HG03139 (cell line): ENCODE data around the gene THADA.
"Not testable (repeated sequence)": the region's sequence is repeated elsewhere in the genome, so short reads cannot be mapped to it uniquely, and the experiment has no call there.

Source experiments
- ATAC-seq: cut with Tn5 transposase; IDR thresholded peaks from one replicate; pipeline ENCODE4 v1.9.1; 2021; ENCODE audit not compliant: unreplicated experiment

THADA gene

DNA sequence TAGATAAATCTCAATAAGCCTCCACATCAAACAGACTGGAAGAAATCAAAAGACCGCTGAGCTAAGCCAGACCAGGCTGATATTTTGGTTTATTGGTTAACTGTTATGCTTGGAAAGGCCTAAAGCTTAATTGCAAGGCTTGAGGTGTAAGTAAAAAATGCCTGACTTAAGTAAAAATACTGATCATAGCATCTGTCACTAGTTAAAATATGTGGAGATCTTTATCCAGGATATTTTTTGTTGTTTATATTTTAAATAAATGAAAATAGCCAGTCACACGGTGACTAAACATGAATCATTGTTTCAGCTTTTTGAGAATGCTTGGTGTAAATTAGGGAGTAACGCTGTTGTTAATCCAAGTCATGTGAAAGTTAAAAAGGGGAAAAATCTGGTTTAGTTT is 127.9 kb downstream of the THADA start:
- ATAC-seq, result no peak

DNA sequence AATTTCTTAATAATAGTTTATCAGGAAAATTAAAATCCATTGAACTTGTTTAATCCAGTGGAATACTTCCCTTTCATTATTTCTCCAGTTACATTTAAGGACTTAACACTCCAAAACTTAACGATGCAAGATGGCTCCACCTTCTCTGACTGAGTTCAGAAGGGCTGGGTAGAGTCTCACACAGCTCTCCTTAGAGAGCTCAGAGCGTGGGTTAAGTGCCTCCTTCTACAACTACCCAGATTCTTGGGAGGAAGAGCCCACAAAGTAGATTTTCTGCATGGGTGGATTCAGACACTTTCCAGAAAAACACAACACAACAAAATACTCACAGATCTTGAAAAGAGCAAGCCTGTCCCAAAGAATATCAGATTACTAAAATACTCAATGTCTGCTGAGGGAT is 130.6 kb downstream of the THADA start:
- no peak for ATAC-seq

DNA sequence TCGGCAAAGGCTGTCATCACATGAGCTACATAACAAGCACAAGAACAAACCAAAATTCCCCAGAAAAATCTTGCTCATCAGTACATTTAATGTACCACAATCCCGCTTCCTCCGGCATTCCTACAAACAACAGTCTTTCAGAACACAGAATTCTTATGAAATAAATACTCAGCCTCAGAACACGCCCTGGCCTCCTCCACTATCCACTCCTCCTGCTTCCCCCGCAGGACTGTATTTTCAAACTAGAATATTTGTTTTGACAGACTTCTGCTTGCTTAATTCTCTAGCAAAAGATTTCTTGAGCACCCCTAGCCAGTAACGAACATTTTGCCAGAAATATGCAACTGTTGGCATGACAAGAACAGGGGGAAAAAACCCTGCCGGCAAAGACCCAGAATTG is 131.2 kb downstream of the THADA start:
- no peak for ATAC-seq

DNA sequence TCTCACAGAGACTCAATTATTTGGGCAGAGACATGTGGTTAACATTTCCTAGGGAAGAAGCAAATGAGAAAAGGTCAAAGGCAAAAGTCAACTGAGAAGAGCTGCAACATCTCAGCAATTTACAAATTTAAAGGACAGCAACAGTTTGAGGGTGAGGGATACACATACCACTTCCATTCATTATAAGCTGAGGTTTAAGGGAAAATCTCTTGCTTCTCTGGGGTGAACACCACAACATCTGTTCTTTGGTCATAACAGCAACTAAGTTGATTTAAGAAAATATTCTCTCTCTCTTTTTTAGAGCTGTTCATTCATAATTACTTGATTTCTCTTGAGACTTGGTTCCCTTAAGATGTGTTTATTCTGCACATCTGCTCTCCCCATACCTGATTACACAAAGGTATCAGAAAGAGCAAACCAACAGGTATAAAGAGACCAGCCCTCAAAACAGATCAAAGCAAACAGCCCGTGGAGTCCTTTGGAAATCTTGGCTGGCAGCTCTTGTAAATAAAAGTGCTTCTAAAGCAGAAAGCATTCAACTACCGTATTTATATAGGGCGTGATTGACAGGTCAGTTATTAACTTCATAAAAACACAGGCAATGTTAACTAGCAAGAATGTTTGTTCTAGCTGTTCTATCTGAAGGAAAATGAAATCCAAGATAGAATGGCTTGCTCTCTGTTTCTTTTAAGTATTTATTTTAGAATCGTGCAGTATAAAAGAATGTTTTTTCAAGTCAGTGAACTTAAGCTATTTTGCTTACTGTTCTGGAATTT is 132.8 kb downstream of the THADA start:
- ATAC-seq, result no peak

DNA sequence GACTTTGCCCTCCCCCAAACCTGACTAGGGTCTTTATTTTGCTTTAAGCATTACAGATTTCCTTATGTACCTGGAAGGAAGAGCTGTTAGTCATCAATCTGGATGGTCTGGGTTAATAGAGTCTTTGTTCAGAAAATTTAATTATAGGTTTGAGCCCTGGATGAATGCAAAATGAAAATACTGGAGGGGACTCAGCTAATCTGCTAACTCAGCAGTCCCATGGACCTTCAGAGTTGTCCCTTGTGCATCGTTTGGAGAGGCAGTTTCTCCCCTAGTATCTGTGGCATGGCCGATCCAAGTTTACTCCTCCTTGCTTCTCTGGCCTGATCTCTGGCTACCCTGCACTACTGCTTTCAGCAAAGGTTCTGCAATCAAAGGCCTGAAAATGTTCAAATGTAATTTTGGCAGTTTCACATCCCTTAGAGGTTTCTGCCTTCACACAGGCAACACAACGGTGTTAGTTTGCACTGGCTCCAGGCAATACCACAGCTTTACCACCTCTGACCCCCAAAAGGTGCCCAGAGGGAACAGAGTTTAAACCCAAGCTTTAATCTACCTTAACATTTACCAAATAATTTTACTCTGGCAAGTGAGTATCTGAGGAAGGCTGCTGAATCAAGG is 134.3 kb downstream of the THADA start:
- ATAC-seq, result peak; percentile 62

DNA sequence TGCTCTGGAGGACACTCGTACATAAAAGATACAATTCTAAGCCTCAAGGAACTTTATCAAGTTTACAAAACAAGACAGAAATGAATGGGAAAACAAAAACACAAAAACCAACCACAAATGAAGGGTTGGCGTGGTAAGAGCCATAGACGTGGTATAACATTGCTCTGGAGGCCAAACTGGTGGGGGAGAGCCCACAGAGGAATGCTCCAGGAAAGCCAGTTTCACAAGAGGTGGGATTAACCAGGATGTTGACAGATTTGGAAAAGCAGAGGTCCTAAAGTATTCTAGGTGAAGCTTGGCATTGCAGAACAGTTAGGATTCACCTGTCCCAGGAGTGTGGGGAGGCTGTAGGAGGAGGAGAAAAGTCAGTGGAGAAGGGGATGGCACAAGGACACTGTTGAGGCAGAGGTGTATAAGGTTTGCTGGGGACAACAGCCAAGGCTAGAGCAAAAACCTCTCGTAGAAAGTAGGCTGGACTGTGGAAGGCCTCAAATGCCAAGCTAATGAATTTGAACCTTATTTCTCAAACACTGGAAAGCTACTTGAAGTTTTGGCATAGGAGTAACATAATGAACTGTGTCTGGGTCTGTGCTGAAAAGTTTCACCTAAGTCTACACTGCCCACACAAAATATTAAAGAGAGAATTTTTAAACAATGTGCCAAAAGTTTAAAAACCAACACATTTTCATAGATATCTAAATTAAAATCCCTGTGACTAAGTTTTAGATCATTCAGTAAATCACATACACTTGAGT is 135.1 kb downstream of the THADA start:
- ATAC-seq, result no peak

DNA sequence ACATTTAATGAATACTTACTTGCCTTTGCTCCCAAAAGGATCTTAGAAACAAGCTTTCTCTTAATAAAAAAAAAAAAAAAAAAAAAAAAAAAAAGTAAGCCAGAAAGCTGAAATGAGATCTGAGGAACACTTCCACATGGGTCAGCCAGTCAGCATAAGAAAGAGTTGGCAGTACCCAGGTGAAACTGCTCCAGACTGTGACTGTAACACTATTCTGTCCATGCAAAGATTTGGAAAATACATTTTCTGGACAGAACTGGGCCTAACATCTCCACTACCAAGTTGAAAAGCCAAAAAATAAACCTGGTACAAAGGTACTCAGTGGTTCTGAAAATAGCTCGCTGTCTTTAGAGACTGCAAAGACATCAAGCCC is 135.7 kb downstream of the THADA start:
- no peak for ATAC-seq

DNA sequence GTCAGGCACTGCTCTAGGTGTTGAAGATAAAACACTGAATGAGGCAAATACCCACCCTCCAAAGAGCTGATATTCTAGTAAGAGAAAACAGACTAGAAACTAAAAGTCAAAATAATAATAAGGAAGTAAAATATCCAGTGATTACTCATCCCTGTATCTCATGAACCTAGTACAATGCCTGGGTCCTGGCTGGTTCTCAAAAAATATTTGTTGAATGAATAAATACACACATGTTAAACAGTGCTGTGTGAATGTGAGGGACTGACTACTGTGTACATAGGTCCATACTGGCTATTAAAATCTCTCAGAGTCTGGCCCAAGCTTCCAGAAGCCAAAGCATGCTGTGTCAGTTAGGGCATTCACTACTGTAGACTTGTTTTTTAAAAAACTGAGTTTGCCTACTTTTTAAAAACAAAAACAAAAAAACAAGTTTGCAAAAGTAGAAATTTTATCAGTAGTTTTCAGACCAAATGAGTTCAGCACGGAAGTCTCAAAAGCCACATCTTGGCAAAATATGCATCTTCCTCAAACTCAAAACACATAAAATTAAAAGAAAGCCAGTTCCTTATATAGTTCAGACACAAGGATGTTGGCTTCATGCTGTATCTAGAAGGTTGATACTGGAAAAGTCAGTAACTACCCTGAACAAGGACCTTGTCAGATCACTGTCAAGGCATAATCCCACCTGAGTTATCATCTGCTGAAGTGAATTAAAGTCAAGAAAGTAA is 136.2 kb downstream of the THADA start:
- no peak for ATAC-seq

DNA sequence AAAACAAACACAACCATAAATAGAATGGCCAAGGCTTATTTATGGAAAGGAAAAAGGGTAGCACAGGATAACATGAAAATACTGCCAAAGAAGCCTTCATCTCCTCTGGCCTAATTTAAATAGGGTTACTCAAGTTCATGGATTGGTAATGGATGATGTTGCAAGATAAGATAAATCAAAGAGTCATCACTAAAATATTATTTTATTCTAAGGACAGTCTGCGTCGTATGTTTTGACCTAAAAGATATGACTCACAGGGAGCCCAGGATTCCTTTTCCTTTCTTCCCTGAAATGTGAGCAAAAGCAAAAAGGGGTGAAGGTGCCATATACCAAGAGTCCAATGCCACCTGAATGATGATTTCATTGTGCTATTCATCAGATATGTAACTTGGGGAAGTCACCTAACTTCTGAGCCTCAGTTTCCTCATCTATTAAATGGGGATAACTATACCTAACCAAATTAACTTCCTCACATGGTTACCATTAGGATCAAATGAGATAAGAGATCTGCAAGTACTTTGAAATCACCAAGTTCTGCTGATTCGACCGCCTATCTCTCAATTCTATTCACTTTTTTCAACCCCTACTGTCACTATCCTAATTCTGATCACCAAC is 137.7 kb downstream of the THADA start:
- no peak for ATAC-seq

DNA sequence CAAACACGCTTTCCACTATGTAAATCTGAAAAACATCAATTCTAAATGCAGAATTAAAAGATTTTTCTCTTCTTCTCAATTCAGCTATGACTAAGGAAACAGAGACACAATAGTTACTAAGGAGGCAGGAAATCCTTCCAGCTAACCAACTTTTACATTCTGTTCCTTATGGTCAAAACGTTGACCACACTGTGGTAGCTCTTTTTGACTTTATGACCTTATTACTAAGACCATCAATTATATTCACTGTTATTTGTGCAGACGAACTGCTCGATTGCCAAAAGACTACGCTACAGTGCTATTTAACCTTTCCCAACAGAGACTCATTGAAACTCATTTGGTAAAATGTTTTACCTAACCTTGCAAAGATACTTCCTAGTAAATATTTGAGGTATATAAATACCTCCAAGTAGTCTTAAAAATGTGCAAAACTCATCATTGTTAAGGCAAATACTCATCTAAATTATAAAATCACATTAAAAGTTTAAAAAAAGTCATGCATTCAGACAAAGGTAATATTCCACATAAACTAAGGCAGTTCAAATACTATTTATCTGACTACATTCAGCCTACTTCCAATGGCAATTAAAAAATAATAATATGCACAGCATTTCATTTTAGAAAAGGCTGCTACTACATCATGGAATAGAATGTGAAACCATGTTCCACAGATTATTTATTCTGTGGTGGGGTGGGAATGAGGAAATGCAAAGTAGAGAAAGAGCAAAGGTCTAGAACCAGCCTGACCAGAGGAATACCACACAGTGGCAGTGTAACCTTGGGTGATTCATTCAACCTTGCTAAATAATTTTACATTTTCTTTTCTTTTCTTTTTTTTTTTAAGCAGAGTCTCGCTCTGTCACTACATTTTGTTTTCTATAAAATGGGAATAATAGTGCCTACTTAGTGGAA is 139.9 kb downstream of the THADA start:
- no peak for ATAC-seq

DNA sequence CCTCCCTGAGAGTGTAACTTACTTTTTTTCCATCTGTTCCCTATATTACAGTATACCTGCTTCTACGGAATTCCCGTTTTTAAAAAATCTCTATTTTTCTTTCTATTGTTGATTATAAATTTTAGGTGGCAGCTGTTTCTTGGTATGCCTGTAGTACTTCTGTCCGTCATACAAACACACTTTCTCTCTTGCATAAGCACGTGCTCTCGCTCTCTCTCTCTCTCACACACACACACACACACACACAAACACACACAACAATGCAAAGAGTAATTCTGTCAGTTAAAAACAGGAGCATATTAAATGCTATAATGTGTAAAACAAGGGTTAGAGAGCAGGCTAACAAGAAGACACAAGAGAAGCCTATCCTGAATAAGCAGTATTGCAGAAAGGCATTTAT is 140.5 kb downstream of the THADA start:
- no peak for ATAC-seq

DNA sequence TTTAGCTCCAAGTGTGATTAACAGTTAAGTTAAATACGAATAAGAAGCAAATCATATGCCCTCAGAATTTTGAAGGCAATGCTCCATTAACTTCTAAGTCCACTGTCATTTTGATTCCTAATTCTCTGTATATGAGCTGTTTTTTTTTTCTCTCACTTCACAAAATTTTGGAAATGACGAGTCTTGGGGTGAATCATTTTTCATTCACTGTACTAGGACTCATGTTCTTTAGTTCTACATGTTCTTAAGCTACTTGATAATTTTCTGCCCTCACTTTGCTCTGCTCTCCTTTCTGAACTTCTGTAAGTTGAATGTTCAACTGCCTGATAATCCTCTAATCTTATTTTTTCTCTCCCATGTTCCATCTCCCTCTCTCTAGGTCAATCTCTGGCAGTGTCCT is 141.0 kb downstream of the THADA start:
- no peak for ATAC-seq

DNA sequence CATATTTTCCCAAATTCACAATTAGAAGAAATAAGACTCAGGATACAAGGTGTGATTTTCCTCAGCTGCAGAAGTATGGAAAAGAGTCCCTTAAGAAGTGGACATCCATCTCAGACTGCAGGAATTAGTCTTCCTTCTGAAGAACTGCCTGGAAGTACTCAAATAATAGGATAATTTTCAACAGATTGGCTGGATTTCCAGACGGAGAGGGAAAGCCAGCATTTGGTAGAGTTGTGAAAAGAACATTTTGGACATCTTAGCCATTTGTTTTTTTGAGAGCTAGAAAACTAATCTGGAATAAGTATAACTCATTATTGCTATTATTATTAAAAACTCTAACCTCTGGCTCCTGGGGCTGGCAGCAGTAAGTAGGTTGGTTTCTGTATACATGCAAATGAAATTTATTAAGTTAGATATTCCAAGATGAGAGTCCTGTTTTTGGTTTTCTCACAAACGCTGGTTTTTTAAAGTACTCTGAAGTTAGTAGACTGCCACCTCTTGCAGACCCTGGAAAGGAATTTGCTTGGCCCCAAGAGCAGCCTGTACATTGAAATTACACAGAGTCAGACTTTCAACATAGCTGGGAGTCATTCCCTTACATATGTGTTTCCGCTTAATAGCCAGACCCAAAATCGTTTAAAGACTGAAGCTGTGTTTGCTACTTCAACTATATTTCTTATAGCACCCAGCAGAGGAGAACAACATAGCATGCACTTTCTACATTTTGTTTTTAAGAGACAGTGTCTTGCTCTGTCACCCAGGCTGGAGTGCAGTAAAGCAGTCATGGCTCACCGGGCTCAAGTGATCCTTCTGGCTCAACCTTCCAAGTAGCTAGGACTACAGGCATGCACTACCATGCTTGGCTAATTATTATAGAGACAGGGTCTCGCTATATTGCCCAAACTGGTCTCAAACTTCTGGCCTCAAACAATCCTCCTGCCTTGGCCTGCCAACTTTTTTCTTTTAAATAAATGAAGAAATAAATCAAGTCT is 142.4 kb downstream of the THADA start:
- ATAC-seq, result no peak

DNA sequence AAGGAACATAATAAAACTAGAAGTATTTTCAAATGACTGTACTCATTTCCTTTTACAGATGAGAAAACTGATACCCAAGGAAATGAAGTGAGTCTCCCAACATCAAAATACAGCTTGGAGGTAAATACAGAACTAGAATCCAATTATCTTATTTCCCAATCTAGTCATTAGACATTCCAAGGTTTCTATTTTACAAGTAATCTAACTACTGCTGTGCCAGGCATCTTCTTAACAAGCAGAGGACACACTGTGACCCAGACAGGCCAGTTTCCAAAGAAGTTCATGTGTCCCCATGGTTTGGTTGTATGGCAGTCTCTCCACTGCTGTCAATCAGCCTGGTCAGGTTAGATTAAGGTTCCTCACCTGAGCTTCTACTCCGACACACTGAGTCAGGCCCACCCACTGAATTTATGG is 143.5 kb downstream of the THADA start:
- ATAC-seq, result no peak

DNA sequence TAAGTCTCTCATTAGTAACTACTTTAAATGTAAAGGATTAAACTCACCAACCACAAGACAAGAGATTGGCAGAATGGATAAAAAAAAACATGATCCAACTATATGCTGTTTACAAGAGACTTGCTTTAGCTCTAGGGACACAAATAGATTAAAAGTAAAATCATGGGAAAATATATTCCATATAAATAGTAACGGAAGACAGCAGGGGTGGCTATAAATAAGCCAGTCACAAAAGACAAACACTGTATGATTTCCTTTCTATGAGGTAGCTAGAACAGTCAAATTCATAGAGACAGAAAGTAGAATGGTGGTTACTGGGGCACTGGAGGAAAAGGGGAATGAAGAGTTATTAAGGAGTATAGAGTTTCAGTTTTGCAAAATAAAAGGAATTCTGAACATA is 145.2 kb downstream of the THADA start:
- ATAC-seq, result no peak

DNA sequence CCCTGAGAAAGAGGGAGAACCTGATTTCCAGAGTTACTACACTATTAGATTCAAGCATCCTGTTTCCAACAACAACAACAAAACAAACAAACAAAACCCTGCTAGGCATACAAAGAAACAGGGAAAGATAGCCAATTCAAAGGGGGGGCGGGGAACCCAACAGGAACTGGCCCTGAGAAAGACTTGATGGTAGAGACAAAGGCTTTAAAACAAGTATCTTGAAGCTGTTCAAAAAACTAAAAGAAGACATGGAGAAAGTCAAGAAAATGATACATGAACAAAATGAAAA is 147.1 kb downstream of the THADA start:
- no peak for ATAC-seq

DNA sequence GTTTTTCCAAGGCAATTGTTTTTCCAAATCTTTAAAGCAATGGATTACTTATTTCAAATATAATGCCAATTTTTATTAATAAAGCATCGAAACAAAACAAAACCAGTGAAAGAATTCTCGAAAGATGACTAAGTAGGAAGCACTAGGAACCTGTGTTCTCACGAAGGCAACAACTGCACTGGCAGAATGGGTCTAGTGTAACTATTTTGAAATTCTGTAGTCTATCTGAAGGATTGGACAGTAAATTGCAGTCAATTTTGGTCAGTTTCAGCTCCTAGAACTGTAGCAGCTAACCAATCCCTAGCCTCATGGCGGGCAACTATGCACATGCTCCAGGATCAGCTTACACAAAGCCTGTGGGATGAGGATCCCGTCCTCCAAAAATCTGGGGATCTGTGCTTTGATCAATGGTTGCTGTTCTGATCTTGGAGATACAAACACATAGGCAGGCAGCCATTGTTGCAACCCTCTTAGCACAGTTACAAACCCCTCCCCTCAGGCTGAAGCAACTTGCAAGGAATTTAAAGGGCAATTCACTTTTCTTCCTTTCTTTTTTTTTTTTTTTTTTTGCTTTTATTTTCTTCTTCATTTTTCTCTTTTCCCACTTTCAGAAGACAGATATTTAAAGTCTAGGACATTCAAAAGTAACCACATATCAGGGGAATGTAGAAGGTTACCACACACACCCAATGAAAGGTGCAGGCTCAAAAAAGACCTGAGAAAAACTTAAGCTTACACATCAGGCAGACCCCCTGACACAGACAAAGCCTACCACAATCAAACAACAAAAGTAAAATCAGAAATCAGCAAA is 147.6 kb downstream of the THADA start:
- no peak for ATAC-seq

DNA sequence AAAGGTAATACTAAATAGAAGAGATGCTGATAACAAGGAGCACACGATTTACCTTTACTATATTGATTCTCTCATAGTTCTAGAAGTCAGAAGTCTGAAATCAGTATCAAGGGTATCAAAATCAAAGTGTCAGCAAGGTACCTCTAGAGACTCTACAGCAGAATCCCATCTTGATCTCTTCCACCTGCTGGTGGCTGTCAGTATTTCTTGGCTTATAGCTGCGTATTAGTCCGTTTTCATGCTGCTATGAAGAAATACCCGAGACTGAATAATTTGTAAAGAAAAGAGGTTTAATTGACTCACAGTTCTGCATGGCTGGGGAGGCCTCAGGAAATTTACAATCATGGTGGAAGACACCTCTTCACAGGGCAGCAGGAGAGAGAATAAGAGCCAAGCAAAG is 149.1 kb downstream of the THADA start:
- not testable (repeated sequence) for ATAC-seq
